A204.1 (cell line): ENCODE data around the gene RHBDD1.

Experiments used
- FAIRE-seq: peaks from 2 replicates; lab custom pipeline; 2012; peaks lifted over from hg19 to GRCh38; lab: Jason Lieb, UNC

Gene RHBDD1

GRCh38 chr2:226984750-226985582 is 149.1 kb downstream of the RHBDD1 start:
- FAIRE-seq, result peak; percentile 76

GRCh38 chr2:226985583-226985946 is 149.7 kb downstream of the RHBDD1 start:
- FAIRE-seq, result no peak

GRCh38 chr2:226991663-226992062 is 155.8 kb downstream of the RHBDD1 start:
- no peak for FAIRE-seq

GRCh38 chr2:226993171-226993570 is 157.3 kb downstream of the RHBDD1 start:
- no peak for FAIRE-seq

- FAIRE-seq, result no peak
Observed at GRCh38 chr2:226994775-226995174, 158.9 kb downstream of the RHBDD1 start.

- FAIRE-seq, result no peak
Observed at GRCh38 chr2:226995625-226996041, 159.8 kb downstream of the RHBDD1 start.

- FAIRE-seq, result no peak
Observed at GRCh38 chr2:226999661-227000060, 163.8 kb downstream of the RHBDD1 start.

GRCh38 chr2:227000123-227000522 is 164.3 kb downstream of the RHBDD1 start:
- FAIRE-seq, result no peak

GRCh38 chr2:227004482-227004881 is 168.6 kb downstream of the RHBDD1 start:
- FAIRE-seq, result no peak

- FAIRE-seq, result no peak
Observed at GRCh38 chr2:227006189-227006897, 170.5 kb downstream of the RHBDD1 start.

- no peak for FAIRE-seq
Observed at GRCh38 chr2:227007148-227007547, 171.3 kb downstream of the RHBDD1 start.

GRCh38 chr2:227007940-227008339 is 172.1 kb downstream of the RHBDD1 start:
- no peak for FAIRE-seq

GRCh38 chr2:227010433-227010832 is 174.6 kb downstream of the RHBDD1 start:
- FAIRE-seq, result no peak

- FAIRE-seq, result no peak
Observed at GRCh38 chr2:227013330-227013729, 177.5 kb downstream of the RHBDD1 start.

- FAIRE-seq, result no peak
Observed at GRCh38 chr2:227013881-227014280, 178.0 kb downstream of the RHBDD1 start.

- no peak for FAIRE-seq
Observed at GRCh38 chr2:227016894-227017293, 181.0 kb downstream of the RHBDD1 start.

GRCh38 chr2:227020416-227020815 is 184.6 kb downstream of the RHBDD1 start:
- FAIRE-seq, result no peak

- FAIRE-seq, result no peak
Observed at GRCh38 chr2:227022608-227023007, 186.8 kb downstream of the RHBDD1 start.

GRCh38 chr2:227025510-227025909 is 189.7 kb downstream of the RHBDD1 start:
- FAIRE-seq, result no peak

- no peak for FAIRE-seq
Observed at GRCh38 chr2:227029426-227030105, 193.7 kb downstream of the RHBDD1 start.

GRCh38 chr2:227030789-227031188 is 194.9 kb downstream of the RHBDD1 start:
- FAIRE-seq, result no peak

GRCh38 chr2:227031379-227031778 is 195.5 kb downstream of the RHBDD1 start:
- FAIRE-seq, result no peak
